ENCODE data around the gene ZNF521.

Gene ZNF521

DNA sequence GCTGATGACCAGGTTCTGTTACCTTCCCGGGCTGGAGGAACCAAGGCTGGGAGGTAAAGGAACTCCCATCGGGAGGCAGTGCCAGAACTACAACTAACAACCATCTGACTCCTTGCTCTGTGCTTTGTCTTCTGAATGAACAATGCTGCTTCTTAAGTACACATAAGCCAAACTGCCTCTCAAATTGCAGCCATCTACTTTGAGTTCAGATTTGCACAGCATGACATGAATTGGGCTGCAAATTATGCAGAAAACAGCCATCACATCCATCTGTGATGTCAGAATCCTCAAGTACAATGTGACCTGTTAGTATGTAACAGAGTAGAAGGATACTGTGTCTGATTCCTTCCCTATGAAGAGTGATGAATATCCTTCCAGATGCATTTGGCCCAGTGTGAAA, 290.6 kb downstream of the ZNF521 start:
- TF ChIP-seq, protein P1, sequence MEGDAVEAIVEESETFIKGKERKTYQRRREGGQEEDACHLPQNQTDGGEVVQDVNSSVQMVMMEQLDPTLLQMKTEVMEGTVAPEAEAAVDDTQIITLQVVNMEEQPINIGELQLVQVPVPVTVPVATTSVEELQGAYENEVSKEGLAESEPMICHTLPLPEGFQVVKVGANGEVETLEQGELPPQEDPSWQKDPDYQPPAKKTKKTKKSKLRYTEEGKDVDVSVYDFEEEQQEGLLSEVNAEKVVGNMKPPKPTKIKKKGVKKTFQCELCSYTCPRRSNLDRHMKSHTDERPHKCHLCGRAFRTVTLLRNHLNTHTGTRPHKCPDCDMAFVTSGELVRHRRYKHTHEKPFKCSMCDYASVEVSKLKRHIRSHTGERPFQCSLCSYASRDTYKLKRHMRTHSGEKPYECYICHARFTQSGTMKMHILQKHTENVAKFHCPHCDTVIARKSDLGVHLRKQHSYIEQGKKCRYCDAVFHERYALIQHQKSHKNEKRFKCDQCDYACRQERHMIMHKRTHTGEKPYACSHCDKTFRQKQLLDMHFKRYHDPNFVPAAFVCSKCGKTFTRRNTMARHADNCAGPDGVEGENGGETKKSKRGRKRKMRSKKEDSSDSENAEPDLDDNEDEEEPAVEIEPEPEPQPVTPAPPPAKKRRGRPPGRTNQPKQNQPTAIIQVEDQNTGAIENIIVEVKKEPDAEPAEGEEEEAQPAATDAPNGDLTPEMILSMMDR (IDR thresholded peaks at IDR 0.05; ENCODE audit: low read depth, low read length): no peak
- H3K27me3 ChIP-seq (ENCODE audit: insufficient read depth, low read depth, severe bottlenecking): peaks cover 5% of the 10 kb centered on the region
- H3K4me3 ChIP-seq (ENCODE audit: low read depth, low read length): no peak overlapping the region
- DNase-seq: no peak
- no peaks in the 10 kb centered on the region for H3K36me3 ChIP-seq
- no peak overlapping the region for H3K27ac ChIP-seq
- no peaks in the 10 kb centered on the region for H3K9me3 ChIP-seq (ENCODE audit: severe bottlenecking)

DNA sequence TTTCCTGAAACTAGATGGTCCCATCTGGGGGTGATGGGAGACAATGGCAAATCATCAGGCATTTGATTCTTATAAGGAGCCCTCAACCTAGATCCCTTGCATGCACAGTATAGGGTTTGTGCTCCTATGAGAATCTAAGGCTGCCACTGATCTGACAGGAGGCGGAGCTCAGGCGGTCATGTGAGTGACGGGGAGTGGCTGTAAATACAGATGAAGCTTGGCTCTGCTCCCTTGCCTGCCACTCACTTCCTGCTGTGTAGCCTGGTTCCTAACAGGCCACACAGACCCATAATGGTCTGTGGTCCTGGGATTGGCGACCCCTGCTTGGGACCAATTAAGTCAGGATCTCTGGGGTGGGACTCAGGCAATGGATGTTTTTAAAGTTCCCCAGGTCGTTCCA, 293.4 kb downstream of the ZNF521 start:
- Histone ChIP-seq H3K27me3 (ENCODE audit: insufficient read depth, low read depth, severe bottlenecking) (peaks cover 7% of the 10 kb centered on the region), H3K36me3 (no peaks in the 10 kb centered on the region), H3K9me3 (ENCODE audit: severe bottlenecking) (no peaks in the 10 kb centered on the region), H3K4me3 (ENCODE audit: low read depth, low read length) (no peak overlapping the region), H3K27ac (no peak overlapping the region)
- DNase-seq: no peak
- TF ChIP-seq, protein P1 (IDR thresholded peaks at IDR 0.05; ENCODE audit: low read depth, low read length): no peak

DNA sequence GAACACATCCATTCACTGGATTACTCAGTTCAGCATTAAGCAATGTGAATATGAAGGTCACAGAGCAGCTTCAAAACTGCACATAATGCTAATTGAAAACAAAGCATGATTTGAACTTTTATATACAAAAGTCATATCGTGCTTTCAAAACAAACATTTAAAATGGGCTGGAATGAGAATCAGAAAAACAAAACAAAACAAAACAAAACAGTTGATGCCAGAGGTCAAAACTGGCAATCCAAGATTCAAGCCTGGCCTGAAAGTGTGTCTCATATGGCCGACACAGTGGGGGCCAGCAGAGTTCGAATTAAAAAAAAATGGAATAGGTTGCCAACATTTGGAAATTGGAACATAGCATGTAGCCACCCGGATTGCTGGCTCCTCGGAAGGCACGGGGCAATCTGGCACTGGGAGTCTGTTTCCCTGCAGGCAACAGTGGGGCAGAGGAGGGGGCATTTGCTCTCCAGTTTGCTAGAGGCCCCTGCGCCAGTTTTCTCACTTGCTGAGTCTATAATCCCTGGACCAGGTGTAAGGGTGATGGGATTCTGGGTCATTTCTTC, 294.4 kb downstream of the ZNF521 start:
- peaks cover 11% of the 10 kb centered on the region for H3K27me3 ChIP-seq (ENCODE audit: insufficient read depth, low read depth, severe bottlenecking)
- H3K9me3 ChIP-seq (ENCODE audit: severe bottlenecking): no peaks in the 10 kb centered on the region
- no peak for DNase-seq
- H3K27ac ChIP-seq: no peak overlapping the region
- TF ChIP-seq, protein P1 (IDR thresholded peaks at IDR 0.05; ENCODE audit: low read depth, low read length): no peak
- H3K4me3 ChIP-seq (ENCODE audit: low read depth, low read length): no peak overlapping the region
- no peaks in the 10 kb centered on the region for H3K36me3 ChIP-seq

DNA sequence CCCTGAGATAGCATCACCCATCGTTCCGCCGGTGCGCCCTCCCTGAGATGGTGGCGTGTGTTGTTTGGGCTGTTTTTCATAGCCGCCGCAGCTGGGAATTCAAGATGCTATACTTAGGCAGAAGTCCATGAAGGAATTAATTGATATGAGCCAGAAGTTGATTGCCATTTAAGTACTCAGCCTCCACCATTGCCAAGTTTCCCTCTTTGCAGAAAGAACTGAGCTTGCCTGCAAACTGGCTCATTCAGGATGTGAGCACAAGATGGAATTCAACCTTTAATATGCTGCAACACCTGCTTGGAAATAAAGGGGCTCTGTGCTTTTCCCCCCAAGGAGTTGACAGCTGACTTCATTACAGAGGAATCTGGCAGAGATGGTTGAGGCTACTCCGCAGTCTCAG, 295.5 kb downstream of the ZNF521 start:
- DNase-seq: no peak
- TF ChIP-seq, protein P1 (IDR thresholded peaks at IDR 0.05; ENCODE audit: low read depth, low read length): no peak
- Histone ChIP-seq H3K9me3 (ENCODE audit: severe bottlenecking) (no peaks in the 10 kb centered on the region), H3K36me3 (no peaks in the 10 kb centered on the region), H3K27me3 (ENCODE audit: insufficient read depth, low read depth, severe bottlenecking) (peaks cover 11% of the 10 kb centered on the region), H3K27ac (no peak overlapping the region), H3K4me3 (ENCODE audit: low read depth, low read length) (no peak overlapping the region)

DNA sequence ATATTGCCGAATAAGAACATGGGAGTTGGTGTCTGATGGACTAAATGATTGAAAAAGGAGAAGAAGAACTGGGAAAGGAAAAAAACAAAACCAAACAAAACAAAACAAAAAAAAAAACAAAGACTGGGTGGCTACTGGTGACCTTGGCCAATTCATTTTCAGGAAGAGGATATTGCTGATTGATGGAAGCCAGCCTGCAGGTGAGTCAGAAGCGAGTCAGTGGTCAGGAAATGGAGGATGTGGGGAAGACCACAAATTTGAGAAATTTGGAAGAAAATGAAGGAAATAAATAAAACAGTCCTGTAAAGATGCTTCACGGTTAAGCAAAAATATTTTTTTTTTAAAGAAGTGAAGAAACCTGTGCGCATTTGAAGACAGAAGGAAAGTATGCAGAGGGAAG, 296.9 kb downstream of the ZNF521 start:
- no peaks in the 10 kb centered on the region for H3K36me3 ChIP-seq
- no peak overlapping the region for H3K4me3 ChIP-seq (ENCODE audit: low read depth, low read length)
- H3K9me3 ChIP-seq (ENCODE audit: severe bottlenecking): no peaks in the 10 kb centered on the region
- TF ChIP-seq, protein P1 (IDR thresholded peaks at IDR 0.05; ENCODE audit: low read depth, low read length): no peak
- H3K27ac ChIP-seq: no peak overlapping the region
- H3K27me3 ChIP-seq (ENCODE audit: insufficient read depth, low read depth, severe bottlenecking): peaks cover 11% of the 10 kb centered on the region
- no peak for DNase-seq

DNA sequence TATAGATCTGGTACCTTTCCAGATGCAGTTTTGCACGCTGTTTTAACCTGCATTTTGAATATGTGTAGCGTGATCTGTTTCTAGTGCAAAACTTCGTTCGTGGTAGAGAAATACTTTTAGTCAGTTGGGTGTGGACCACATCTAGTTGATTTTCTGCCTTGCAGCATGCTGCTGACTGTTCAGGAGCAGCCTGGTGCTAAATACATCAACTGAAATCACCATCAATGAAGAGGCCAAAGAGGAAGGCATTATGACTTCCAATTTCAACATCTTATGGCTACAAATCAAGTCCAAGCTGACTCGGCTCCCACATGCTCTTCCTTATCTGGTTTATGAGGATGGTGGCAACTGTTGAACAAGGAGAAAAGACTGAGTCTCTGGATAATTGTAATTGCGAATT, 298.5 kb downstream of the ZNF521 start:
- H3K4me3 ChIP-seq (ENCODE audit: low read depth, low read length): no peak overlapping the region
- H3K27ac ChIP-seq: no peak overlapping the region
- TF ChIP-seq, protein P1 (IDR thresholded peaks at IDR 0.05; ENCODE audit: low read depth, low read length): no peak
- no peaks in the 10 kb centered on the region for H3K36me3 ChIP-seq
- no peak for DNase-seq
- peaks cover 13% of the 10 kb centered on the region for H3K27me3 ChIP-seq (ENCODE audit: insufficient read depth, low read depth, severe bottlenecking)
- H3K9me3 ChIP-seq (ENCODE audit: severe bottlenecking): no peaks in the 10 kb centered on the region
